HG03432 (cell line): Measurements from ENCODE around the gene BEST3.

Experiments
- ATAC-seq: cut with Tn5 transposase; IDR thresholded peaks from one replicate; pipeline ENCODE4 v1.9.1; 2021; ENCODE audit warnings: mild to moderate bottlenecking, moderate library complexity; ENCODE audit not compliant: unreplicated experiment

The BEST3 gene

GRCh38 chr12:69655616-69656340, 43.3 kb downstream of the BEST3 start:
- ATAC-seq, result no peak

DNA sequence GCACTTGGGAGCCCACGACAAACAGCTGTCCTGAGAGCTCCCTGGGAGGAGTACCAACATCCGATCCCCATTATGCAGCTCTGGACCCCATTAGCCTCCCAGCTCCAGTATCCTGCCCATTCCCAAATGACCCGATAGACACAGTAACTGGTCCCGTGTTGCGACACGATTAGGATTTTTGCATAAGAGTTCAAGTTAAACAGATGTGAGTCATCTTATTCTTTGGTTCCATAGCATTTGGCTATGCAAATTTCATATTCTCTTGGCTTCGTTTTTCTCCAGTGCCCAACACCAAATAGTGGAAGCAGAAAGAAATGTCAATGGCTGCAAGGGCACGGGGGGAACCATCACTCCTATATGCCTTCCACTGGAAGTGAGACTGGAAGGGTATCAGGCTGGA, 45.4 kb downstream of the BEST3 start:
- ATAC-seq, result no peak

DNA sequence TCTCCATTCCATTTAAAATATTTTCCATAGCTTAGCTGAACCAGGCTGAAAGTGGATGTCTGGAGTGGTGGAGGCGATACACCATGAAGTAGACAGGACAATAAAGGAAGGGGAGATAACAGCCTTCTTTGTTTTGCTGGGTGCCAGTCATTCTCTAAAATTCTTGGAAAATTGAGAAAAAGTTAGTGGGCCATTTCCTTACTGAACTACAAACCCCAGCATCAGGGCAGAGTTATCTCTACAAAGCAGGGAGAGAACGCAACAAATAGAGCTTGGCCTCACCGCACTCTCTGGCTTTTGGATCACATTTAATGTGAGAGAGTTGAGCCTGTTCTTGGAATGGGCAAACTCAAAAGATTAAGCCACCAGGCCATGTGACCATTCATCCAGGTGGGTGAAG, 47.2 kb downstream of the BEST3 start:
- ATAC-seq, result no peak

GRCh38 chr12:69649529-69649928, 49.6 kb downstream of the BEST3 start:
- ATAC-seq, result no peak

DNA sequence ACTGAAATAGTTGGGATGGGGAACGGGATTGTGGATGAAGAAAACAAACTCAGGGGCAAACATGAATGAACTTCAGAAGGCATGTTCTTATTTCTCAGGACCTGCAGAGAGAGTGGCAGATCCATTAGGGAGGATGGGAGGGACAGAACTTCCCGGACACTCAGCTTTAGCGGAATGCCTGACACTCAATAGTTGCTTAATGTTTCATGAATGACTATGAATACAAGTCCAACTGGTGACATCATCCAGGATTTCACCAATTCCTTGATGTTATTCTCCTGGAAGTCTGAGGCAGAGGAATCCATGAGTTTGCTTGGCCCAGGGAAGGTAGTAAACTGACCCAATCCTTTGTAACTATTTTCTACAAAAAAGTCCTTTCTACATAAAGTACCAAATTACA, 50.6 kb downstream of the BEST3 start:
- no peak for ATAC-seq

DNA sequence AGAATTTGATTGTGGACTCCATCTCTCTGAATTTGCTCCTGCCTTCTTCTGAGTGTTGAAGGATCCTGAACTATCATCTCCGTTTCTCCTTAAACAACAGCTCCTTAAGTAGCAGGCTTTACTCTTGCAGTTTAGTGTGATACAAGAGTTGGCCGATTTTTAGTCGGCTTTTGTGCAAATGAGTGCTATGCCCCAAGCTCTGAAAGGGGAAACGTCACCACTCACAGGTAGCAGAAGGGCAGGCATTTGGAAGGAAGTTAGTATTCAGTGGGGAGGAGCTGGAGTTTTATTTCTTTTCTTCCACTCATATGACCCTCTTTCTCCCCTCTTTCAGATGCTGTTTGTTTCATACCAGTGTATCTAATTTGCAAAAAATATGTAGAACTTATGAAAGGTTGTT, 51.9 kb downstream of the BEST3 start:
- ATAC-seq, result no peak

GRCh38 chr12:69645031-69645430, 54.1 kb downstream of the BEST3 start:
- no peak for ATAC-seq

DNA sequence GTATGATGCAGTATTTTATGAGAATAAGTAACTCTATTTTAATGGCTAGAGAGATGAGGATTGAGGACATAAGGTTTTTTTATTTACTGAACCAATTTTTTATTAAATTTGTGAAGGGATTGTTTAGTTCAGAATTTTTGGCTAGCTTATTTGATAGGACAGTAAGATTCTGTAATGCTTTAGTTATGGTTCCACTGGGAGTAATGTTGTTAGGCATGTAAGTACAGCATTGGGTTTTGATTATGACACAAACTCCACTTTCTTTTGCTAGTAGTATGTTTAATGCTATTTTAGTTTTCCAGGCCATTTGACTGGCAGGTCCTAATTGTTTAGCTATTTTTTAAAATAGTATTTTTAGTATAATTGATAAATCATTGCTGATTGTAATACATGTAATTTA, 54.6 kb downstream of the BEST3 start:
- no peak for ATAC-seq

- no peak for ATAC-seq
Observed at GRCh38 chr12:69642531-69642930, 56.6 kb downstream of the BEST3 start.

- ATAC-seq, result no peak
Observed at GRCh38 chr12:69641546-69641945, 57.6 kb downstream of the BEST3 start.

GRCh38 chr12:69639400-69640016, 59.6 kb downstream of the BEST3 start:
- ATAC-seq, result peak; percentile 87

- ATAC-seq, result no peak
Observed at GRCh38 chr12:69633061-69633460, 66.0 kb downstream of the BEST3 start.

GRCh38 chr12:69630191-69630590, 68.9 kb downstream of the BEST3 start:
- no peak for ATAC-seq

DNA sequence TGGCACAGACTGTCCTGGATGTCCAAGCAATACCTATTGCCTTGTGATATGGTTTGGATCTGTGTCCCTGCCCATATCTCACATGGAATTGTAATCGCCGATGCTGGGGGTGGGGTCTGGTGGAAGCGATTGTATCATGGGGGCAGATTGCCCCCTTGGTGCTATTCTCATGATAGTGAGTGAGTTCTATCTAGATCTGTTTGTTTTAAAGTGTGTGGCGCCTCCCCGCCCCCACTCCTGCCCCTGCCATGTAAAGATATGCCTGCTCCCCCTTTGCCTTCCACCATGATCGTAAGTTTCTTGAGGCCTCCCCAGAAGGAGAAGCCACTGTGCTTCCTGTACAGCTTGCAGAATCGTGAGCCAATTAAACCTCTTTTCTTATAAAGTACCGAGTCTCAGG, 71.6 kb downstream of the BEST3 start:
- ATAC-seq, result no peak

DNA sequence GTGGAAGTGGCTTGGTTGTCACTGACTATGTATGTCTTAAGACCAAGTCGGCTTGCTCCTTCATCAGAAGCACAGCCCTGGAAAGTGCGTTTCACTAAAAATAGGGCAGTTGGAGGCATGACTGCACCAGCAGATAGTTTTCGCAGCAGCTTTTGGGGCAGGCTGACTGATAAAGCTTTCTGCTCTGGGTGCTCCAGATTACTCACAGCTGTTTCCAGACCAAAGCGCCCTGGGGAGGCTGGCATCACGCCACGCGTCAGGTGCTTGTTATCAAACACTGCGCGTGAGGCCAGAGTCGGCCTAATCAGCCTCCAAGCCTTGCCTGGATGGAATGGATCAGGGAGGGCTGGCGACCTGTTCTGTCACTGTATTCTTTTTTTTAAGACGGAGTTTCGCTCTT, 75.1 kb downstream of the BEST3 start:
- no peak for ATAC-seq

DNA sequence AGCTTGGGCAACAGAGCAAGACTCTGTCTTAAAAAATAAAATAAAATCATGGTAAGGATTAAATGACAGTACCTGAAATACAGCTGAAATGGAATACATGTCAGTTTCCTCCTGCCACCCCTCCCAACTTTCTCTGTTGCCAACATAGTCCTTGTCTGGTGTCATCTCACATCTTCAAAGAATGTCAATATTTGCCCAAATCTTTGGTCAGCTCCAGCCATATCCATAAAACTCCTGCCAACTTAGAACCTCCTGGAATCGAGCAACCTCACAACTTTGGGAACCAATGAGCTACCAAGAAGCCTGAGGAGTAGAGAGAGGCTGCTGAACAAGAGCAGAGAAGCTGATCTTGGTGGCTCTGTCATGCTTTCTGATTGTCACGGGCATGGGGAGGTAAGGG, 77.6 kb downstream of the BEST3 start:
- ATAC-seq, result no peak

DNA sequence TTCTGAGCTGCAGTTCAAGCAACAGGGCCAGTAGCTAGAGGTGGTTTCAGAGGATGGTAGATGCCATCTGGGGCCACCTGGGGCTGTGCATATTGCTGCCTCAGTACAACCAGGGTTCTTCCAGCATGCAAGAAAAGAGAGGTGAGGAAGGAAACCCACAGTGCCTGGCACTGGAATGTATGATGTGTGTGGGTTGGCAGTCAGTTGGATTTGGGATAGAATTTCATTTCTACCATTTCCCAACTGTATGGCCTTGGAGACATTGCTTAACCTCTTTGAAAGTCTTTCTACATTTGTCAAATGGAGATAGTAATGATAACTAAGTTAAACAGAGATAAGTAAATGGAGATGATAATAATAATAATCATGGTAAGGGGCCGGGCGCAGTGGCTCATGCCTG, 78.2 kb downstream of the BEST3 start:
- no peak for ATAC-seq

DNA sequence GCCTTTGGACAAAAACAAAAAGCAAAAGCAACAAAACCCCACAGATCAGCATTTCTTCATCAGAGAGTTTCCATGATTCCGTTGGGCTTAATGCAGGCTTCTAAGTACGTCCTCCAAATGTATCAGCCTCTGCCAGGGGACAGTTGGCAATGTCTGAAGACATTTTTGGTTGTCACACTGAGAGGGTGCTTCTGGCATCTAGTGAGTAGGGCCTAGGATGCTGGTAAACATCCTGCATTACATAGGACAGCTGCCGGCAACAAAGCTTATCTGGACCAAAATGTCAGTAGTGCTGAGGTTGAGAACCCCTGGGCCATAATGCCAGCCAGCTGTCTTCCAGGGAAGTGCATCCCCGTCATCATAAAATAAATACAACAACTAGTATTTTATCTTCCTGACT, 79.0 kb downstream of the BEST3 start:
- no peak for ATAC-seq

GRCh38 chr12:69619050-69619449, 80.1 kb downstream of the BEST3 start:
- no peak for ATAC-seq

DNA sequence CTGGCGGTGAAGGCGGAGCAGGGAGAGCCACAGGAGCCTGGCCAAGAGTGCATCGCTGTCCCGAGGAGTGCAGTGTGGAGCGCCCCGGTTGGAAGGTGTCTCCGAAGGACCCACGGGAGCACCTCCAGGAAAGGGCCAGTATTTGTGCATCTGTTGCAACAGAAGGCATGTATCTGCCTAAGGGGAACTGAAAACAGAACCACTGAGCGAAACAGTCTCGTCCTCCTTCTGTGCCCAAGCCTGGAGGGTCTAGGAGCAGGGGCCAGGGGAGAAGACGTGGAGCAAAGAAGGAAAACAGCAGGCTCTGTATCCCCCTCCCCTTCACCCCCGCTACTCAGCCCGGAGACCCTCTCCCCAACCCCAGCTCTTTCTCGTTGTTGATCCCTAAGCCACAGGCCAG, 83.1 kb downstream of the BEST3 start:
- ATAC-seq, result no peak

DNA sequence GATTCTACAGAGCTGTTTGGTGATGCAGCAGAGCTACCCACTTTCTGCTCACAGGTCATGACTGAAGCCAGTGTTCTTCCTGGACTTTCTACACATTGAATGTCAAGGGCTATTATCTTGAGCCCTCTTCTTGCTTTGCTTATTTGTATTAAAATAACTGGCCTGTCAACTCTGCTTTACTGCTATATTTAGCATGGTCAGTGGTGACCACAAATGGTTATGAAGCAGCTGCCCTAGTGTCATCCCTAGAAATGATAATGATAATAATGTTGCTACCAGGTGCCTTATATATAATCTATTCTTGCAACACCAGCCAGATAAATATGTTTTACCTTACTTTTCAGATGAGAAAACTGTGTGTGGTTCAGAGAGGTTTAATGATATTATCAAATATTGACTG, 85.8 kb downstream of the BEST3 start:
- no peak for ATAC-seq

- ATAC-seq, result no peak
Observed at GRCh38 chr12:69610729-69611128, 88.4 kb downstream of the BEST3 start, which contains the start of gene LRRC10. LRRC10 (minus strand) TSS chr12:69610907; CDS start chr12:69610838, 69 bp downstream.

DNA sequence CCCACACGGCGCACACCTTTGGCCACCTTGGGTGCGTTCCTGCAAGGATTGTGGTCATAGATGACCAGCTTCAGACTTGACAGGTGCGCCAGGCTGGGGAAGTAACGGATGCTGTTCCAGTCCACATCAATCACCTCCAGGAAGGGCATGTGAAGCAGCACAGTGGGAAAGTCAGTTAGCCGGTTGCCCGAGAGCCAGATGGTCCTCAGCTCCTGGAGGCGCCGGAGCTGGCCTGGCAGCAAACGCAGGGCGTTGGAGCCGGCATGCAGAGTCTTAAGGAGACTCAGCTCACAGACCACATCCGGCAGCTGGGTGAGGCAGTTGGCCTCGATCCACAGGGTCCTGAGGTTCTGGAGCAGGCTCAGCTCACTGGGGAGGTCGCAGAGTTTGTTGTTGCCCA, 89.0 kb downstream of the BEST3 start:
- no peak for ATAC-seq
